NCI-H1417 treated with DMSO at 0.1 percent for 48 hours (cell line): ENCODE data around the gene OGFOD2.

Experiments
- DNase-seq: peaks from one replicate; lab custom pipeline; 2025; lab: John Stamatoyannopoulos, UW

Gene OGFOD2

GRCh38 chr12:122951979-122952892 lies 22.8 kb upstream of the OGFOD2 start:
- peak; percentile 48 for DNase-seq

- no peak for DNase-seq
These were observed 19.9 kb upstream of the OGFOD2 start for GRCh38 chr12:122955156-122955555.

- DNase-seq: no peak
These were observed 19.0 kb upstream of the OGFOD2 start for GRCh38 chr12:122956035-122956434.

GRCh38 chr12:122958198-122958888 lies 16.7 kb upstream of the OGFOD2 start:
- DNase-seq: no peak

- no peak for DNase-seq
These were observed 15.4 kb upstream of the OGFOD2 start for GRCh38 chr12:122959566-122960192.

- no peak for DNase-seq
These were observed 14.9 kb upstream of the OGFOD2 start for GRCh38 chr12:122960193-122960569.

GRCh38 chr12:122961531-122962329 lies 13.3 kb upstream of the OGFOD2 start:
- no peak for DNase-seq

- DNase-seq: no peak
These were observed 11.1 kb upstream of the OGFOD2 start for GRCh38 chr12:122963941-122964265.

- DNase-seq: no peak
These were observed 10.4 kb upstream of the OGFOD2 start for GRCh38 chr12:122964439-122965257.

- DNase-seq: no peak
These were observed 9.7 kb upstream of the OGFOD2 start for GRCh38 chr12:122965321-122965751.

- DNase-seq: peak; percentile 65
These were observed 8.9 kb upstream of the OGFOD2 start, which contains the start of gene ABCB9 for GRCh38 chr12:122965851-122966742. TSS of gene ABCB9 (minus strand) at chr12:122966463. CDS start at chr12:122960235, 6,228 bp downstream.

- no peak for DNase-seq
These were observed 8.1 kb upstream of the OGFOD2 start for GRCh38 chr12:122966743-122967550.

GRCh38 chr12:122968104-122968503 lies 6.9 kb upstream of the OGFOD2 start:
- no peak for DNase-seq

- no peak for DNase-seq
These were observed 5.4 kb upstream of the OGFOD2 start for GRCh38 chr12:122969676-122970075.

- DNase-seq: peak; percentile 97
These were observed 661 bp upstream of the OGFOD2 start for GRCh38 chr12:122974274-122974891.

GRCh38 chr12:122975790-122976647 lies 975 bp downstream of the OGFOD2 start:
- no peak for DNase-seq

- DNase-seq: no peak
These were observed 1.6 kb downstream of the OGFOD2 start for GRCh38 chr12:122976648-122976975.

GRCh38 chr12:122977153-122977552 lies 2.1 kb downstream of the OGFOD2 start:
- DNase-seq: no peak
